Astrocyte (in vitro differentiated cells and primary cell): ENCODE results near the gene TMEM175. TPM values are rescaled to one million over a fixed set of nuclear protein-coding genes. Genes with fewer than 3 reads are reported as not detected.

Experiments used
- DNase-seq: peaks from one replicate; pipeline ENCODE4 v3.0.0-alpha.2; 2010; ENCODE audit warnings: low read depth
- FAIRE-seq: peaks from 2 replicates; lab custom pipeline; 2011; peaks lifted over from hg19 to GRCh38; lab: Jason Lieb, UNC
- H2AFZ ChIP-seq: 2 replicates; pipeline ENCODE4 v1.6.0; 2012; ENCODE audit warnings: low read depth, low read length, inconsistent platforms
- H3K27ac ChIP-seq: 2 replicates; pipeline ENCODE4 v1.5.1; 2011; ENCODE audit warnings: low read depth, low read length, inconsistent platforms
- H3K27me3 ChIP-seq: 2 replicates; pipeline ENCODE4 v1.6.0; 2011; ENCODE audit warnings: low read length, inconsistent platforms; ENCODE audit not compliant: insufficient read depth
- H3K36me3 ChIP-seq: 2 replicates; pipeline ENCODE4 v1.5.1; 2011; ENCODE audit warnings: low read length, inconsistent platforms; ENCODE audit not compliant: insufficient read depth
- H3K4me1 ChIP-seq: 2 replicates; pipeline ENCODE4 v1.5.1; 2011; ENCODE audit warnings: low read length, inconsistent platforms; ENCODE audit not compliant: insufficient read depth
- H3K4me2 ChIP-seq: 2 replicates; pipeline ENCODE4 v1.6.0; 2012; ENCODE audit warnings: low read length, inconsistent platforms
- H3K4me3 ChIP-seq: 2 replicates; pipeline ENCODE4 v1.5.1; 2011; ENCODE audit warnings: low read depth, mild to moderate bottlenecking, low read length, inconsistent platforms; ENCODE audit not compliant: insufficient read depth
- H3K79me2 ChIP-seq: 2 replicates; pipeline ENCODE4 v1.6.0; 2012; ENCODE audit warnings: mild to moderate bottlenecking, low read length, inconsistent platforms; ENCODE audit not compliant: insufficient read depth
- H3K9ac ChIP-seq: 2 replicates; pipeline ENCODE4 v1.6.0; 2012; ENCODE audit warnings: mild to moderate bottlenecking, low read length, inconsistent platforms
- H3K9me3 ChIP-seq: 2 replicates; pipeline ENCODE4 v1.5.1; 2012; ENCODE audit warnings: low read depth, mild to moderate bottlenecking, low read length, inconsistent platforms; ENCODE audit not compliant: insufficient read depth
- H4K20me1 ChIP-seq: 2 replicates; pipeline ENCODE4 v1.6.0; 2012; ENCODE audit warnings: low read length, inconsistent platforms; ENCODE audit not compliant: insufficient read depth
- H3K27ac Mint-ChIP-seq: one replicate; pipeline ENCODE4 v1.8.0; 2021; ENCODE audit warnings: mild to moderate bottlenecking, mixed read lengths; ENCODE audit not compliant: unreplicated experiment
- H3K27me3 Mint-ChIP-seq: one replicate; pipeline ENCODE4 v1.8.0; 2021; ENCODE audit warnings: low read depth, mixed read lengths; ENCODE audit not compliant: unreplicated experiment
- H3K36me3 Mint-ChIP-seq: one replicate; pipeline ENCODE4 v1.8.0; 2021; ENCODE audit warnings: low read depth, mixed read lengths; ENCODE audit not compliant: unreplicated experiment
- H3K4me1 Mint-ChIP-seq: one replicate; pipeline ENCODE4 v1.8.0; 2021; ENCODE audit warnings: low read depth, mixed read lengths; ENCODE audit not compliant: unreplicated experiment
- H3K4me3 Mint-ChIP-seq: one replicate; pipeline ENCODE4 v1.8.0; 2021; ENCODE audit warnings: mild to moderate bottlenecking, moderate library complexity, mixed read lengths; ENCODE audit not compliant: unreplicated experiment
- H3K9me3 Mint-ChIP-seq: one replicate; pipeline ENCODE4 v1.8.0; 2021; ENCODE audit warnings: mild to moderate bottlenecking, mixed read lengths; ENCODE audit not compliant: unreplicated experiment
- EZH2 ChIP-seq: IDR thresholded peaks from 2 replicates; pipeline ENCODE4 v1.6.1; 2012; ENCODE audit warnings: mild to moderate bottlenecking, low read length, inconsistent platforms; ENCODE audit not compliant: insufficient read depth
- total RNA-seq: library from RNA; stranded (reverse); gene quantifications from 2 replicates; pipeline ENCODE4 v1.2.1, GENCODE V29; 2021
- TF ChIP-seq, protein P1 (sequence below): IDR thresholded peaks from 2 replicates; pipeline ENCODE4 v1.5.1; 2011; ENCODE audit warnings: low read depth, mild to moderate bottlenecking, inconsistent platforms, low read length, moderate library complexity; ENCODE audit not compliant: insufficient read depth

Gene TMEM175
- total RNA-seq, 1 donor from 2014 or later, result 22.1 TPM

DNA sequence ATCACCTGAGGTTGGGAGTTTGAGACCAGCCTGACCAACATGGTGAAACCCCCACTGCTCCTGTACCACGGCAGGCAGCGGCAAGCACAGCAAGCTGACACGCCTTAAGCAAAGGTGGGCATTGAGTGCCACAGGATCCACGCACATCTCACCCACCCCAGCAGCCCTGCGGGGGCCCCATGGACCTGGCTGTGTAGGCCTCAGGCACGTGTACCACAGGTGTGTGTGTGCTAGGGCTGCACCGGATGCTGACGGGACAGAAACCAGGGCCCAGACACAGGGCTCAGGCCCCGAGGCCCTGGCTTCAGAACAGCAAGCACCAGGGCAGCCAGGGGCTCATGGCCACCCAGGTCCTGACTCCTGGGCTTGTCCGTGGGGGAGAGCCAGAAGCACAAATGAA is 46.9 kb upstream of the TMEM175 start:
- no peak overlapping the region for H3K4me3 Mint-ChIP-seq
- no peaks in the 10 kb centered on the region for H3K4me1 Mint-ChIP-seq
- H3K27ac ChIP-seq, result no peak overlapping the region
- H3K9me3 ChIP-seq, result no peaks in the 10 kb centered on the region
- H3K4me1 ChIP-seq, result no peaks in the 10 kb centered on the region
- H3K9me3 Mint-ChIP-seq, result no peaks in the 10 kb centered on the region
- H3K36me3 Mint-ChIP-seq, result peaks cover 5% of the 10 kb centered on the region
- no peak overlapping the region for H3K9ac ChIP-seq
- no peak overlapping the region for H2AFZ ChIP-seq
- FAIRE-seq, result no peak
- no peaks in the 10 kb centered on the region for H3K27me3 ChIP-seq
- DNase-seq, result no peak
- H3K27ac Mint-ChIP-seq, result no peak overlapping the region
- peaks cover 21% of the 10 kb centered on the region for H4K20me1 ChIP-seq
- peaks cover 9% of the 10 kb centered on the region for H3K36me3 ChIP-seq
- H3K27me3 Mint-ChIP-seq, result no peaks in the 10 kb centered on the region
- no peak overlapping the region for H3K4me3 ChIP-seq
- no peak for TF ChIP-seq EZH2
- TF ChIP-seq, protein P1, sequence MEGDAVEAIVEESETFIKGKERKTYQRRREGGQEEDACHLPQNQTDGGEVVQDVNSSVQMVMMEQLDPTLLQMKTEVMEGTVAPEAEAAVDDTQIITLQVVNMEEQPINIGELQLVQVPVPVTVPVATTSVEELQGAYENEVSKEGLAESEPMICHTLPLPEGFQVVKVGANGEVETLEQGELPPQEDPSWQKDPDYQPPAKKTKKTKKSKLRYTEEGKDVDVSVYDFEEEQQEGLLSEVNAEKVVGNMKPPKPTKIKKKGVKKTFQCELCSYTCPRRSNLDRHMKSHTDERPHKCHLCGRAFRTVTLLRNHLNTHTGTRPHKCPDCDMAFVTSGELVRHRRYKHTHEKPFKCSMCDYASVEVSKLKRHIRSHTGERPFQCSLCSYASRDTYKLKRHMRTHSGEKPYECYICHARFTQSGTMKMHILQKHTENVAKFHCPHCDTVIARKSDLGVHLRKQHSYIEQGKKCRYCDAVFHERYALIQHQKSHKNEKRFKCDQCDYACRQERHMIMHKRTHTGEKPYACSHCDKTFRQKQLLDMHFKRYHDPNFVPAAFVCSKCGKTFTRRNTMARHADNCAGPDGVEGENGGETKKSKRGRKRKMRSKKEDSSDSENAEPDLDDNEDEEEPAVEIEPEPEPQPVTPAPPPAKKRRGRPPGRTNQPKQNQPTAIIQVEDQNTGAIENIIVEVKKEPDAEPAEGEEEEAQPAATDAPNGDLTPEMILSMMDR, result no peak
- H3K4me2 ChIP-seq, result no peak overlapping the region
- no peaks in the 10 kb centered on the region for H3K79me2 ChIP-seq

GRCh38 chr4:886244-886643 is 46.0 kb upstream of the TMEM175 start:
- H3K27me3 Mint-ChIP-seq, result no peaks in the 10 kb centered on the region
- Histone ChIP-seq H3K9ac (no peak overlapping the region), H3K79me2 (no peaks in the 10 kb centered on the region), H3K36me3 (peaks cover 9% of the 10 kb centered on the region), H3K9me3 (no peaks in the 10 kb centered on the region), H3K4me2 (no peak overlapping the region), H3K4me3 (no peak overlapping the region), H3K27ac (no peak overlapping the region), H3K27me3 (no peaks in the 10 kb centered on the region), H3K4me1 (no peaks in the 10 kb centered on the region), H4K20me1 (peaks cover 19% of the 10 kb centered on the region), H2AFZ (no peak overlapping the region)
- no peak overlapping the region for H3K27ac Mint-ChIP-seq
- H3K36me3 Mint-ChIP-seq, result peaks cover 5% of the 10 kb centered on the region
- TF ChIP-seq, protein P1, result no peak
- no peak for TF ChIP-seq EZH2
- FAIRE-seq (no peak), DNase-seq (no peak)
- no peak overlapping the region for H3K4me3 Mint-ChIP-seq
- H3K9me3 Mint-ChIP-seq, result no peaks in the 10 kb centered on the region
- H3K4me1 Mint-ChIP-seq, result no peaks in the 10 kb centered on the region

DNA sequence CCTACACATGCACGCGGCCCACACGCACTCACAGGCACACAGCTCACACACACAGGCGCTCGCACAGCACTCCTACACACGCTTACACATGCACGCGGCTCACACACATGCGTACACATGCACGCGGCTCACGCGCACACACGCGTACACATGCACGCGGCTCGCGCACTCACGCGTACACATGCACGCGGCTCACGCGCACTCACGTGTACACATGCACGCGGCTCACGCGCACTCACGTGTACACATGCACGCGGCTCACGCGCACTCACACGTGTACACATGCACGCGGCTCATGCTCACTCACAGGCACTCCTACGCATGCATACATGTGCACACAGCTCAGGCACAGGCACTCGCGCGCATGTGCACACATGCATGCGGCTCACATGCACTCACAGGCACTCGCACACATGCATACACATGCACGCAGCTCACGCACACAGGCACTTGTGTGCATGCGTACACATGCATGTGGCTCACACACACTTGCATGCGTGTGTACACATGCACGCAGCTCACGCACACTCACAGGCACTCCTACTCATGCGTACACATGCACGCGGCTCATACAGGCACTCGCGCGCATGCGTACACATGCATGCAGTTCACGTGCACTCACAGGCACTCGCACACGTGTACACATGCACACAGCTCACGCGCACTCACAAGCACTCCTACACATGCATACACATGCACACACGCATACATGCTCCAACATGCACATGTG is 45.1 kb upstream of the TMEM175 start:
- no peak overlapping the region for H3K27ac Mint-ChIP-seq
- no peaks in the 10 kb centered on the region for H3K4me1 ChIP-seq
- H3K4me1 Mint-ChIP-seq, result no peaks in the 10 kb centered on the region
- no peak for FAIRE-seq
- peaks cover 24% of the 10 kb centered on the region for H4K20me1 ChIP-seq
- no peak overlapping the region for H3K9ac ChIP-seq
- no peak for DNase-seq
- no peak overlapping the region for H3K4me2 ChIP-seq
- no peak overlapping the region for H3K27ac ChIP-seq
- H3K4me3 ChIP-seq, result no peak overlapping the region
- no peak overlapping the region for H2AFZ ChIP-seq
- H3K36me3 ChIP-seq, result peaks cover 4% of the 10 kb centered on the region
- H3K9me3 ChIP-seq, result no peaks in the 10 kb centered on the region
- H3K27me3 ChIP-seq, result no peaks in the 10 kb centered on the region
- peaks cover 5% of the 10 kb centered on the region for H3K36me3 Mint-ChIP-seq
- no peaks in the 10 kb centered on the region for H3K9me3 Mint-ChIP-seq
- TF ChIP-seq, protein P1, result no peak
- TF ChIP-seq EZH2, result no peak
- H3K27me3 Mint-ChIP-seq, result no peaks in the 10 kb centered on the region
- no peak overlapping the region for H3K4me3 Mint-ChIP-seq
- H3K79me2 ChIP-seq, result no peaks in the 10 kb centered on the region
